ENCODE results near the gene RNF111. TPM values are rescaled to one million over a fixed set of nuclear protein-coding genes. Genes with fewer than 3 reads are reported as not detected.

The RNF111 gene
- total and polyA plus RNA-seq, 2 of the 13 experiments (the other 11 are each of a cell fraction or from before 2014, with no cell fraction given): 12.1 to 23.1 TPM

GRCh38 chr15:58987491-58988005 lies at the start of gene RNF111 (continued):
- TF ChIP-seq SCMH1 (CRISPR knock-in tag; IDR thresholded peaks at IDR 0.05; ENCODE audit: borderline replicate concordance) (no peak), ZNF446 (CRISPR knock-in tag; IDR thresholded peaks at IDR 0.05) (peak; percentile 89), ZNF138 (CRISPR knock-in tag; IDR thresholded peaks at IDR 0.05; ENCODE audit: low read depth) (no peak), CENPX (CRISPR knock-in tag; IDR thresholded peaks at IDR 0.05) (no peak), ZBTB34 (CRISPR knock-in tag; IDR thresholded peaks at IDR 0.05) (no peak), ZFP1 (CRISPR knock-in tag; IDR thresholded peaks at IDR 0.05) (no peak), MAF1 (CRISPR knock-in tag; IDR thresholded peaks at IDR 0.05; ENCODE audit: borderline replicate concordance) (no peak), CERS6 (CRISPR knock-in tag; IDR thresholded peaks at IDR 0.05) (no peak), MEF2D (CRISPR knock-in tag; IDR thresholded peaks at IDR 0.05) (no peak), HIVEP1 (CRISPR knock-in tag; IDR thresholded peaks at IDR 0.05) (0 out of 2 replicates have a peak, but pooled peaks have one; percentile 22), MED13 (CRISPR knock-in tag; IDR thresholded peaks at IDR 0.05) (0 out of 2 replicates have a peak, but pooled peaks have one; percentile 17), YY1 (IDR thresholded peaks at IDR 0.05; ENCODE audit: insufficient read depth, insufficient replicate concordance, low read depth, low read length) (peak; percentile 63), HMG20A (CRISPR knock-in tag; IDR thresholded peaks at IDR 0.05; ENCODE audit: borderline replicate concordance) (no peak), ZNF674 (CRISPR knock-in tag; IDR thresholded peaks at IDR 0.05; ENCODE audit: low read depth) (no peak), ZXDC (CRISPR knock-in tag; IDR thresholded peaks at IDR 0.05) (no peak), ZNF121 (CRISPR knock-in tag; IDR thresholded peaks at IDR 0.05) (no peak), ZNF879 (CRISPR knock-in tag; IDR thresholded peaks at IDR 0.05) (no peak), ZNF660 (CRISPR knock-in tag; IDR thresholded peaks at IDR 0.05; ENCODE audit: borderline replicate concordance, low read depth) (no peak), DBP (CRISPR knock-in tag; IDR thresholded peaks at IDR 0.05; ENCODE audit: not compliant biosample characterization) (no peak), NONO (IDR thresholded peaks at IDR 0.05) (no peak), NONO (CRISPR knock-in tag; conservative IDR thresholded peaks at IDR 0.05) (0 out of 2 replicates have a peak, but pooled peaks have one; percentile 5), ELF1 (CRISPR knock-in tag; IDR thresholded peaks at IDR 0.05) (0 out of 2 replicates have a peak, but pooled peaks have one; percentile 1), ZNF563 (CRISPR knock-in tag; IDR thresholded peaks at IDR 0.05) (peak; percentile 60; the same call in 1 of the 2 replicates), NFKB2 (CRISPR knock-in tag; IDR thresholded peaks at IDR 0.05; ENCODE audit: borderline replicate concordance) (peak; percentile 9; the same call in 1 of the 2 replicates), ZNF772 (CRISPR knock-in tag; IDR thresholded peaks at IDR 0.05) (no peak; the same call in 1 of the 2 replicates), RAD21 (CRISPR knock-in tag; IDR thresholded peaks at IDR 0.05) (no peak), ZNF44 (CRISPR knock-in tag; IDR thresholded peaks at IDR 0.05) (no peak)
